Stimulated activated CD4-positive, alpha-beta T cell treated with anti-CD3 and anti-CD28 coated beads, Interleukin-1b, Interleukin-23, amount 100 ng/mL, for 48 hours (primary cell): ENCODE results near the gene TENM4.
"Not testable (repeated sequence)": the region's sequence is repeated elsewhere in the genome, so short reads cannot be mapped to it uniquely, and the experiment has no call there.

Experiments
- DNase-seq: peaks from one replicate; pipeline ENCODE4 v3.0.0-alpha.2; 2020

TENM4 gene

DNA sequence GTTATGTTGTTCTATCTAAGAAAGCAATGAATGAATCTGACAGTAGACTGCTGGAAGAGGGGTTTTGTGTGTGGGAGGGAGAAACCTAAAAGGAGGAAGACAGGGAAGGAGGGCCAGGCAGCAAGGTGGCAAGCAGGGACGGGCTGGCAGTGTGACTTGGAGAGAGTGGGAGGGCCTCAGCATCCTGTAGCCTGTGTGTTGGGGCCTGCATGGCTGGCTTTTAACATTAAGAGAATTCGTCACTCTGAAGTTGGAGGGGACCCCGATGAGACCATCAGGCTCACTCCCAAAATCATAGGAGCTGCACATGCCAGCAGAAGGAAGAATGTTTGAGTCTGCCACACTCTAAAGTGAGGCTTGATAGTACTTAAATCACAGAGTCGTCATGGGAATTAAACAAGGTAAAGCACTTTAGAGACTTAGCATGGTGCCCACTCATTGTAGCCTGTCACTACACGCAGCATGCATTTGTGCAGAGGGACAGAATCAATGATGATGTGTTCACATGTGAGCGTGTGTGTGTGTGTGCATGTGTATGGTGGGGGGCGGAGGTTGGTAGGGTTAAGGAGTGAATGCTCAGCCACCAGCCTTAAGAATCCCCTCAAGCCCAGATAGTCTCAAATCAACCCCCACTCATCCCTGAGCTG lies 199.5 kb downstream of the TENM4 start:
- no peak for DNase-seq

DNA sequence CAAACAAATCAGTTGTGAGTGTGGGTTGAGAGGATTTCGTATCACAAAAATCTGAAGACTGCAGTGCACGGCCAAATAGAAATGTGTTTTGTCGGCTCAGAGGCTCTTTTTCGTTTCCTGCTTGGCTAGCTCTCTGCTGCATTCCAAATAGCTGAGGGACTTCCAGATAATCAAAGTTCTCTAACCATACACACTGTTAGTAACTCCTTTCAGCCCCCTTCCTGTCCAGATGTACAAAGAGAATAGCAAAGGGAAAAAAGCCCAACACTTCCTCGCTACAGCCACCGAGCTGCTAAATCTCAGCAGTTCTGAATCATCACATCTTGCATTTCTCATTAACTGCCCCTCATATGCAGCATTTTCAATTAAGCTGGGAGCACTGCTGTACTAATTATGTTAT lies 203.1 kb downstream of the TENM4 start:
- DNase-seq = no peak

DNA sequence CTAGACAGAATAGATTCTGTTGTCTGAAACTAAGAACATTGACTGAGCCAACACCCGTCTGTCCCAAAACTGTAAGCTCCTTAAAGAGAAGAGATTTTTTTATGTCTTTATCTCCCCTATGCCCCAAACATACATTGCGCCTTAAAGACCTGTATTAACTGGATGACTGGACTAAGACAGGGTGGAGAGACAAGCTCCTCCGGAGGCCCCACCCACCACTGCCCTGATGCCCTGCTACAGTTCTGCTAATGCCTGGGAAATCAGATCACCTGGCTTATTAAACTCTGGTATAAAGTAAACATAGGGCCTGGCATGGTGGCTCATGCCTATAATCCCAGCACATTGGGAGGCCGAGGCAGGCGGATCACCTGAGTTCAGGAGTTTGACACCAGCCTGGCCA lies 203.7 kb downstream of the TENM4 start:
- no peak for DNase-seq

DNA sequence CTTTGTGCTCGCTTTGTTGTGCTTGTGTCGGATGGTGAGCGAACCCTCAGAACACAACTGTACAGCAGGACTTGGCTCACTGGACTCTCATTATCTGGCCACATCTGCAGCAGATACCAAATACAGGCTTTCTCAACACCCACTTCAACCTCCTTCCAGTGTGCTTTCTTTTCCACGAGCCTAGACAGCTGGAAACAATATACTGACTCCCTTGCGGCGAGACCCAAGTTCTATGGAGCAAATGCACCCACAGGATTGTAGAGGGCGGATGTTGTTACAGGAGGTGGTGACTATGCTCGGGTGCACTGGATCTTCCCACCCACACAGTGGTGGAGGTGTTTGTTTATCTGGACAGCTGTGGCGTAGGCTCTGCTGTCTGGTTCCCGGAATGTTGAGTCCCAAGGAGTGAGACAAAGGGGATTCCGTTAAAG lies 204.3 kb downstream of the TENM4 start:
- no peak for DNase-seq

DNA sequence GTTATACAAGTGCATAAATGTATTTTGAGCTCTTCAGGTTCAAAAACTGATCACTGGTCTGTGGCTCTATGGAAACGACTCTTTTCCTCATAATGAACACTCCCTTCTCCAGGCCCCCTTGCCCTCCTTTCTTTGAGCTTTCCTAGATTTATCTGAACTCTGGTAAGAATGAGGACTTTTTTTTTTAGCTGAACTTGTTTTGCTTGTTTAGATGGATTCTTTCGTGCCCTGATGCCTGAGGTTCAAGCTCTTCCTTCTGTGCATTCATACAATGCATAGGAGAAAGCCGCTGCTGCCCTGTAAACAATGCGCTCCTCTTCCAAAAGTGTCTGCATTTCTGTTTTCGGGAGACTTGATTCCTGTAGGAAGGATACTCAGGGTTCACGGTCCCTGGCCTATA lies 205.1 kb downstream of the TENM4 start:
- no peak for DNase-seq

DNA sequence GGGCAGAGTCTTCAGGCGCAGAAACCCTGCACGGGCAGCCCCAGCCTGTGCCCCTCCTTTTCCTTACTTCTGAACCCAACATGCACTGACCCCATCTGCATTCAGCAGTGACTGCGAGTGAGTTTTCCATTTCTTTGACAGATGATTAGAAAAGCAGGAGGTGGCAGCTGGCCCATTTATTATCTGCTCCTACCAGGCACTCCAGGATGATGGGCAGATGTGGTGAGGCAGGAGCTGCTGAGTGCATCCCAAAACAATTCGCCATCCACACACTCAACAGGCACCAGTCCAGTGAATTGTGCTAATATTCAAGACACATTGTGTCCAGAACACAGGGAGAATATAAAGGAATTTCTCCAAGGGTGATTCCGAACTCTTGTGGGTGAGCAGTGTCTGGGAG lies 208.5 kb downstream of the TENM4 start:
- DNase-seq = no peak

DNA sequence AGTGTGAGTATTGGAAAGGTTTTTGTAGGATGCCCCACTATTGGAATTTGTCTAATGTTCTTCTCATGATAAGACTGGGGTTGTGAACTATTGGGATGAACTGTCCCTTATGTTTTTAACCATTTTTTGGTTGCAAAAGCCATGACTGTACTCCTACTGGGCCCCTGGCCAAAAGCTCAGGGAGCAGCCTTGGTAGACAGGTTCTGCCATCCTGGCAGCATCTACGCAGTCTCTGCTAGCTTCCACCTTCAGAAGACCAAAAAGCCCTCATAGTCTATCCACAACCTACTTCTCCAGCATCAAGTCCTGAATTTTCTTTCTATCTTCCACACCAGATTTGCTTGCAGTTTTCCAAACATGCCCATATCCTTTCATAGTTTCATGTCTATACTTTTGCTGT lies 211.8 kb downstream of the TENM4 start:
- no peak for DNase-seq

DNA sequence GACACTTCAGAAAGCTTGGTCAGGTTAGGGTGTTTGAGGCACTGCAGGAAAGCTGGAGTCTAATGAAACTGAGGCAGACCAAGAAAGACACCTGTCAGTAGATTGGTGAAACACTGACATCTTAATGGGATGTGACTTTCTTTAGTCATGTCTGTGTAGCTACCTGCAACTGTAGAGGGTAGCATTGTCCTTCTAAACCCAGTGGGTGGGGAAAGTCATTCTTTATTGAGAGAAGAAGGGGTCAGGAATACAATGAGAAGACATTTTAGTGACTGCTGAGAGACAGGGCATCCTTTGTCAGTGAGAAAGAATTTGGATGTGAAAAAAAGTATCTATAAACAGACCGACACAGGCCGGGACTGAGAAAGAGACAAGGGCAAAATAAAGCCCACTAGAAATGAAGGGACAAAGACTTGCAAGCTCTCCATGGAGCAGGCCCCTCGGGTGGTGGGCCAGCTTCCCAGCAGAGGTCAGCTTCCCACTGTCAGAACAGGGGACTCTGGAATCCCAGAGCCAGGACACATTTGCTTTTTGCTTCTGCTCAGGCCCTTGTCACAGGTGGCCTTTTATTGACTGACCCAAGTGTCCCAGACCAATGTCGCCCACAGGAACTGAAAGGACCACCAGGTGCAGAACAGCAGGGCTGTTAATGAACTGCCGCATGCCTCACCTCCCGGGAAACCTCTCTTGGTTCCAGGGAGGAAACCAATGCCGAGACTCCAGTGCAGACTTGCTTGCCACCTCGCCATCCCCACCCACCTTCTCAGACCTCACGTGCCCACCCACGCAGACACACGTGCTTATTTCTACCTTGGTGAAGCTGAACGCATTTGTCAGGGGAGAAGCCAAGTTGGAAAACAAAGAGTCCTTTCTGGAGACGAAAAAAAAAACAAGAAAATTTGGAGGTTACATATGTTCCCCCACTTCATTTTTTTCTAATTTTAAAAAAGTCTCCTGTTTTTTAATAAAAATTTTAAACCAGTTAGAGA lies 212.8 kb downstream of the TENM4 start:
- DNase-seq = no peak

DNA sequence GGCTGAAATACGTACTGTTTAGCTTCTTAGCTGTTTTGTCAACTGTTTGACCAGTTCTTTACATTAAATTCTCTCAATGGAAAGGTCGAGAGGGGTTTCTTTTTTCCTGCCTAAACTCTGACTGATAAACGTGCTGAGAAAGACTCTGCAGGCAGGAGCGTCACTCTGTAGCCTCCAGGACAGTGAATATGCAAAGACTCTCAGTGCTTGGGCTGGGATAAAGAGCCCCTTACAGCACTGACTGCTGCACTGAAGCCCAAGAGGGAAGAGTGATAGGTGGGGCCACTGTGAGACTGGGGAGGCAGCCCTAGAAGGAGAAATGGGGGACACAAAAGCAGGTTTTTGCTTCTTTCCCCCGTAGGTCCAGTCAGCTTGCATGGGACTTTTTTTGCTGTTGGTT lies 213.5 kb downstream of the TENM4 start:
- no peak for DNase-seq

DNA sequence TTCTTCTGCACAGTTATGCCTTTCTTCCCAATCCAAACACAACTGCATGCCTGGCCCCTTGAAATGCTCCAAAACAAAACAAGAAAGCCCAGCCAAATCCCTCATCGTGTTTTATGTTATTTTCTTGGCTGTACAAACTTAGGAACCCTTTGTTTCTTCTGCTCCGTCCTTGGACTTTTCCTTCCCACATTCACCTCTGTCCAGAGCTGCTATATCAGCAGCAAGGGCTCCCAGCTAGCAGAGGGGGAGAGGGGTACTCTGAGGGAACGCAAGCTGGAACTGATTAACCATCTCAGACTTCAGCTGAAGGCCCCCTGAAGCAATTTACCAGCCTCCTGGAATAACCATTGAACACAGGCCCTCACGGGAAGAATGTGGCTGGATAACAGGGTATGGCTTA lies 214.7 kb downstream of the TENM4 start:
- no peak for DNase-seq

DNA sequence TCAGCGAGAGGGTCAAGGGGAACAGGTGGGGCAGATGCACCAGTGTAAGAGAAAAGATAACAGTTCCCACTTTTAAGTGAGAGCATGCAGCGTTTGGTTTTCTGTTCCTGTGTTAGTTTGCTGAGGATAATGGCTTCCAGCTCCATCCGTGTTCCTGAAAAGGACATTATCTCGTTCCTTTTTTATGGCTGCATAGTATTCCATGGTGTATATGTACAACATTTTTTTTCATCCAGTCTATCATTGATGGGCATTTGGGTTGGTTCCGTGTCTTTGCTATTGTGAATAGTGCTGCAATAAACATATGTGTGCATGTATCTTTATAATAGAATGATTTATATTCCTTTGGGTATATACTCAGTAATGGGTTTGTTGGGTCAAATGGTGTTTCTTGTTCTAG lies 218.7 kb downstream of the TENM4 start:
- DNase-seq = not testable (repeated sequence)

DNA sequence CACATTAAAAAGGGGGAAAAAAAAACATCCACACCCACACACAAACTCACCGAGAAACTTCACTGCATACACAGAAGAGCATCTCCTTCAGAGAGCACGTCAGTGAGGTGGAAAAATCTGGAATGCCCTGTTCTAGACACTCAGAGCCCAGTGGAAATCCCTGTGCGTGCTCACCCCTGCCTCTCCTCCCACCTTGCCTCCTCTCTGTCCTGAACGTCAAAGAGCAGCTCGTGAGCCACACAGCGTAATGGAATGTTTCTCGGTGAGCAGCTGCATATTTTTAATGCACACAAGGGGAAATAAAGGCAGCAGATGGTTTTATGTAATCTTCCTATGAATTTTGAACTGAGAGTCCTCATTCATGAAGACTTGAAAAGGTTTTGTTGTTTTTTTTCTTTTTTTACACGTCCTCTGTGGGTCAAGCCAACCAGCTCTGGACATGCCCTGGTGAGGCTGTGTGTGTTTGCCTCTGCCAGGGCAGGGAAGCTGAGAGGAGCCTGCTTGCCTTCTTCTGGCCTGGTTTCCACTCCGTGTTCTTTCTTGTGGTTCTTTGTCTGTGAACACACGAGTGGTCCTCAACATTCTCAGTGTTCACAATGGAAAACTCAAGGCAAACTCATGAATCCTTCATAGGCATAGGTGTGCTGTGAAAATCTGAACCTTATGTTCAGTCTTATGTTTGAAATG lies 219.2 kb downstream of the TENM4 start:
- no peak for DNase-seq

DNA sequence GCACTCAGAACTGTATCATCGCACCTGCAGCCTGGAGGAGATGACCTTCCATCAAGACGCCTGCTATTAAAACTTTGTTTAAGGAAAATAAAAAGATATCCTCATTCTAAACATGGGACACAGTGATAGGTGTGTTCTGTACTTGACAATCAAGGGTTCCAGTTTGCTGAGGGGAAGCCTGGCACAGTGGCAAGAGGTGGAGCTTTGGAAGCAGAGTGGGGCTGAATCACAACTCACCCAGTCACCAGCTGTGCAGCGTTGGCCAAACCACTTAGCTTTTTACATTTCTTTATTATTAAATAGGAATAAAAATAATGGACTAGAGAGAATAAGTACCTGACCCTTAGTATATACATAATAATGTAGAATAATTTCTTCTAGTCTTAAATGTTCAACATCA lies 220.7 kb downstream of the TENM4 start:
- no peak for DNase-seq

DNA sequence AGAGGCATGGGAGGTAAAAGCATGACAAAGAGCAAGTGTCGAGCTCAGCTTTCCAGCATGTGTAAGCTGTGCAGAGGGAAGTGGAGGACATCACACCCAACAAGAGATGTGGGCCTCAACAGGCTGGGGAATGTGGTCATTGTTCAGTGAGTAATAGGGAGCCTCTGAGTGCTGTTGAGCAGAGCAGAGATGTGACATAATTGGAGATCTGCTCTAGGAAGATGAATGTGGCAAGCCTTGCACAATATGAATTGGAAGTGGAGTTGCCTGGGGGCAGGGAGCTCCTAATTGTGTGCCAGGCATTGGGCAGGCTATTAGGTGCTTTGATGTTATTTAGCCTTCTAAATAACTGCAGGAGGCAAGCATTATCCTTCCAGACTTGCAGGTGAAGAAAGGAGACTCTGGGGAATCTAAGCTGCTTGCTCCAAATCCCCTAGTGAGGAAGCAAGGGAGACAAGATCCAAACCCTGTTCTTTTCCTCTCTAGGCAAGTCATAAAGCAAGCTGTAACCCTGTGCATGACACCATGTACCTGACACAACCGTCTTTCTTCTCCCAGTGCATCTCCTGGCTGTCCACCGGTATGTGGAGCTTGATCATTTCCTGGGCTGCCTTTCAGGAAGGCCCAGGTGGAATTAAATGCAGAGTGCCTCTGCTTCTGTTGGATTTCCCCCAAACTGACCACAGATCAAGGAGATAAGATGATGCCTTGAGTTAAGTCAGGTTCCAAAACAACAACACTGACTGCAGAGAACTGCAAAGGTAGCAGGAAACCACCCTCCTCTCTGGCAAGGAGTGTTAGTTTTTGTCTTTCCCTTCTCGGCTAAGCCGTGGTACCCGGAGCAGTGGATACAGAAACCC lies 221.4 kb downstream of the TENM4 start:
- no peak for DNase-seq

DNA sequence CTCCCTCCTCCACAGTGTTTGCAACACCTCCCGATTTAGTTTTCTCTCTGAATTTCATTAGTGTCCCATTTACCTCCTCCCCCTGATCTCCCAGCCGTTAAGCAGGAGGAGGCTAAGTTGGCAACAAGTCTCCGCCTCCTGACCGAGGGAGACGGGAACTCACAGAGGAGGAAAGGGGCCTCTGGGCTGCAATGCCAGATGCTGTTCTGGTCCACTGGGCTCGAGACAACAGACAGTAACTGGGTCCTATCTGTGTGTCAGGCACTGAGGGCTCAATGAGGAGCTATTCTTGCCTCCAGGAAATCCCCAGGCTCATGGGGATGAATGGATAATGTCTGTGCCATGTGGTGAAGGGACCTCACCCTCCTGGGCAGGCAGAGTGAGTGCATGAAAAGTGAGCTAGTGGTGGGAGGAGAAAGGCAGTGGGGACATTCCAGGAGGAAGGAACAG lies 228.1 kb downstream of the TENM4 start:
- DNase-seq = no peak

DNA sequence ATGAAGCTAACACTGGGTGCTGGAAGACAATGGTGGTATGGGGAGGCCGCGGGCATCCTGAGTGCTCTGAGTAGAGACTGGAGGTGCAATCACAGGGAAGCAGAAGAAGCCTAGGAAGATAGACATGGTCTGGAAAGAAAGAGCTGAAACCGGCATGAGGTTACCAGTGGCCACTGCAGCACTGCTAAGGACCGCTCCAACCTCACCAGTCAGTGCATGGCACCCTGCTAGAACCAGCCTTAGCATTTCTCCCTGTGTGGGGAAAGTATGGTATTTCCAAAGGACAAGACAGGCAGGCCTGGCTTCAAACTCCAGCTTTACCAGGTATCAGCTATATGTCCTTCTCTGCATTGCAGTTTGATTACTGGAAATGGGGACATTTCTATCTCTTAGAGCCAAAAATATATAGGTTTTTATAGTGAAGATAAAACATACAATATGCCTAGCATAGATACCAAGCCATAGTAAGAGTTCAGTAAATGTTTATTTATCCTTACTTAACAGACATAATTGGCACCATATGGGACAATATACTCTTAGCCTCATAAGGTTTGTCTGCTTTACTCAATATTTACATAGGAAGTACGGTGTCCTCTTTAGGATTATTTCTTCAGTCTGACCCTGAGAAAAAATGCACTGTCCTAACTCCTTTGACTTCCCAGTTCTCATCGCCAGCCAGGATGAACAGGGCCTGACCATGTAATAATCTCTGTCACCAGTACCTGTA lies 231.1 kb downstream of the TENM4 start:
- DNase-seq = no peak

DNA sequence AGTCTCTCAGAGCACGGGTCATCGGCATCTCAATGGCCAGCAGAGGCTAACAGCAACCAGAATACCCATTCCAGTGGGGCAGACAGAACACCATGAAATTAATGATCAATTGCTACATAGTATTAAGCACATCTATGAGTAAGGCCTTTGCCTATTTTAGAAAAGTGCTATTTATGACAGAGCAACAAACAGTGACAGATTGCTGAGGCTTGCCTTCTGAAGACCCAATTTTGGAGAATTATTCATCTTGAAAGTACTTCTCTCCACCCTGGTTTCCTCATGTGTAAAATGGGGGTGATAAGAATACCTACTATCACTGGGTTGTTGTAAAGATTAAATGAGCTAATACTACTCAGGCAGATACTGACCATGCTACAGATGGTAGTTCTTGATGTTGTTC lies 232.7 kb downstream of the TENM4 start:
- DNase-seq = no peak

DNA sequence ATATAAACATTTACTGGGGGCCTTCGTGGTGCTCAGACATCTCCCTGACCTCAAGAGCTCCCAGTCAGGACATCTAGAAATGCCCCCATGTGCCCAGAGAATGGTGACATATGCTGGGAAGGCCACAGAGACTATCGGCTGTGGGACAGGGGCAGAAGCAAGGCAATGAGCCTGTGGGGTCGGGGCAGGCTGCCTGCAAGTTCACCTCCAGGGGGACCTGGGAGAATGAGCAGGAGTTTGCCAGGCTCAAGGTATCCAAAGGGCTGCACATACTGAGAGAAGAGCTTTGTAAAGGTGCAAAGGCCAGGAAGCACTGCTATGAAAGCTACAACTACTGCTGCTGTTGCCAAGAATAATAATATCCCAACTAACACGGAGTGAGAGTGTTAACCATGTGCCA lies 233.9 kb downstream of the TENM4 start:
- no peak for DNase-seq

DNA sequence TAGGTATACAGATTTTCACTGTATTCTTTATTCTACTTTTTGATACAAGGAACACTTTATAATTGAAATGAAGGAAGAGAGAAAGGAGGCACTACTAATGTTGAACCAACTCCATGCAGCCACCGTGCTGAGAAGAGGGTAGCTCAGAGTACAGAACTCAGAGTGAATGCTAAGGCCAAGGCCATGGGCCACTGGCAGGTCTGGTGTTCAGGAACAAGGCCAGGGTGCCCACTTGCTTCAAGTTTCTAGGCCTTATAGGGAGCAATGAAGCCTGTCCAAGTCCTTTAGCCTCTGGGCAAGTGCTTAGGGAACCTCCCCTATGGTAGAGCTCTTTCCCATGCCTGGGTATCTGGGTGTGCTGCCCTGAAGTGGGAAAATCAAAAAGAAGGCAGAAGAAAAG lies 235.0 kb downstream of the TENM4 start:
- no peak for DNase-seq

DNA sequence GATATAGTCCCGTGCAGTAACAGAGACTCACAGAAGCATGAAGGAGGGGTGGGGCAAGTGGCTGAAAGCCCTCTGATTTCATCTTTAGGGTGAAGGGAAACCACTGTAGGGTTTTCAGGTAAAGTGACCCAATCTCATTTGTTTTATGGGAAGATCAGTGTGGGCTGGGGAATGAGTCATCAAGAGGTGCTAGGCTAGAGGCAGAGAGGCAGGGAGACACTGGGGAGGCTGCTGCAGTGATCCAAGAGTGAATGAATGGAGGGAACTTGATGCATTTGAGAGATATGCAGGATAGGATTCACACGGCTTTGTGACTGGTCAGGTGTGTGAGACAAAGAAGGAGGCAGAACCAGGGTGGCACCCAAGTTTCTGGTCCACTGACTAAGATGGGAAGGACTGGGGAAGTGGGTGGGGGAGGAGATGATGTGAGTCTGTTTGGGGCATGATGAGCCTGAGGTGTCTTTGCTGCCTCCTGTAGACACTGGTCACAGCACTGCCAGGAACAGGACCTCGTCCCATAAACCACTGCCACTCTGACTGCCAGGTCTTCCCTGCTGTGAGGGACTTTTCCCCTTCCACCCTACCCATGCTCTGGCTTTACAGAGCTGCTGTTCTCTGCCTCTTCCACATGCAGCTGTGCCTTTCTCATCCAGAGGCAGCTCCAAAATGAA lies 239.0 kb downstream of the TENM4 start:
- peak; percentile 7 for DNase-seq

DNA sequence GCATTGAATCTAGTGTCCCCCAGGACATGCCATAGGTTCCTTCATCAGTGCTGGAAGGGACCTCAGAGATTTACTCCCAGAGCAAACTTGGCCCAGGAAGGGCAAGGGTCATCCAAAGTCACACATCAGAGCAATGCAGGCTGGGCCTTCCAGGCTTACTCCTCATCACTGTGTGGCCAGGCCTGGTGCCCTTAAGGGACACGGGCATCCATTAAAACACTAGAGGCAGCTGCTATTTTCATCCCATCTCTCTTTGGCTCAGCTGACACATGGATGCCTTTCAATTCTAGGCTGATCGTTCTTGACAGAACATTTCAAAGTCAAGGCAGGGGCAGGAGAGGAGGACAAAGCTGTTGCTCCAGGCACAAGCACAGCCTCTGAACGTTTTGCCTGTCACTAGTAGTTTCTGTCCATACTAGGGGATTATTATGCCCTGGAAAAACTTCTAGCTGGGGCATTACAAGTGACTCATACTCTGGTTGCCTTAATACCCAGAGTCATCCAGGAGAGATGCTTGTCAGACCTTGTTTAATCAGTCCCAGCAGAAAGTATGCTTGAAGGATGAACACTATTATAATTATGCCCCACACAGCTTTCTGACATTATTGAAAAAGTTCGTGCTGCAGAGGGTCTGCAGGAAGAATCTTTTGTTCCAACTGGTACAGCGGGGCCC lies 240.3 kb downstream of the TENM4 start:
- DNase-seq = no peak
